GM12878 (cell line): ENCODE data around the gene ATXN7L1. TPM values are rescaled to one million over a fixed set of nuclear protein-coding genes. Genes with fewer than 3 reads are reported as not detected.

Experiments
- ATAC-seq: fragments of 200-7000 bp; cut with Tn5 transposase; 3 replicates; pipeline ENCODE4 v1.9.1; 2020; ENCODE audit warnings: mild to moderate bottlenecking, moderate library complexity
- BruUV-seq: library from RNA; stranded (reverse); fragments of 400-500 nt; replicated peaks from 2 replicates; lab custom pipeline; 2021; lab: Mats Ljungman, UMichigan
- CTCF ChIA-PET: fragments of 300-600 bp; sonication (Branson Sonifier 250); formaldehyde crosslinking; extraction: SDS; loops from one replicate; lab custom pipeline; 2021; ENCODE audit warnings: inconsistent platforms; lab: Yijun Ruan, JAX
- POLR2A ChIA-PET: fragments of 350-600 bp; formaldehyde crosslinking; extraction: SDS; loops from one replicate; lab custom pipeline; 2021; ENCODE audit warnings: inconsistent platforms; lab: Charles Lee
- RAD21 ChIA-PET: fragments of 300-600 bp; sonication (Branson Sonifier 250); formaldehyde crosslinking; loops from one replicate; lab custom pipeline; 2023; ENCODE audit warnings: antibody characterized with exemption; ENCODE audit not compliant: unreplicated experiment; lab: Charles Lee
- SMC1A ChIA-PET: fragments of 300-600 bp; sonication (Branson Sonifier 250); formaldehyde crosslinking; loops from one replicate; lab custom pipeline; 2023; ENCODE audit not compliant: unreplicated experiment, uncharacterized antibody; lab: Charles Lee
- DNase-seq: peaks from one replicate; pipeline ENCODE4 v3.0.0-alpha.2; 2011; ENCODE audit warnings: low read depth, low spot score
- FAIRE-seq: peaks from 3 replicates; lab custom pipeline; 2011; peaks lifted over from hg19 to GRCh38; lab: Jason Lieb, UNC
- H2AFZ ChIP-seq: 2 replicates; pipeline ENCODE4 v1.6.0; 2011; ENCODE audit warnings: low read depth, low read length, control low read depth; ENCODE audit not compliant: control insufficient read depth
- H3K27ac ChIP-seq: 2 replicates; pipeline ENCODE4 v1.5.1; 2011; ENCODE audit warnings: control low read depth; ENCODE audit not compliant: control insufficient read depth, insufficient read depth
- H3K27me3 ChIP-seq, 2 experiments: replicated peaks in 1 of 2; 2 replicates each; pipeline versions ENCODE4 v1.6.0 to v1.6.1; 2011; ENCODE audit warnings: low read length in 1 of 2; ENCODE audit not compliant: control insufficient read depth in 2 of 2, insufficient read depth in 2 of 2
- H3K36me3 ChIP-seq, 2 experiments: 2 replicates each; pipeline ENCODE4 v1.5.1; 2011; ENCODE audit warnings: low read length in 1 of 2; ENCODE audit not compliant: control insufficient read depth in 2 of 2, insufficient read depth in 2 of 2
- H3K4me1 ChIP-seq: 2 replicates; pipeline ENCODE4 v1.6.1; 2011; ENCODE audit warnings: mild to moderate bottlenecking, low read length, moderate library complexity, mixed read lengths; ENCODE audit not compliant: control insufficient read depth, insufficient read depth
- H3K4me2 ChIP-seq: 2 replicates; pipeline ENCODE4 v1.6.0; 2011; ENCODE audit warnings: control low read depth; ENCODE audit not compliant: control insufficient read depth, insufficient read depth
- H3K4me3 ChIP-seq: fragments of 200-600 bp; sonication (generic); 2 replicates; pipeline ENCODE4 v1.5.1; 2016
- H3K79me2 ChIP-seq: 2 replicates; pipeline ENCODE4 v1.6.0; 2011; ENCODE audit warnings: low read length; ENCODE audit not compliant: control insufficient read depth, insufficient read depth
- H3K9ac ChIP-seq: 2 replicates; pipeline ENCODE4 v1.8.0; 2011; ENCODE audit warnings: low read length, control low read depth, mixed read lengths; ENCODE audit not compliant: control insufficient read depth, insufficient read depth
- H3K9me3 ChIP-seq: replicated peaks from 3 replicates; pipeline ENCODE4 v1.5.1; 2011; ENCODE audit warnings: mild to moderate bottlenecking, low read length; ENCODE audit not compliant: control insufficient read depth, insufficient read depth
- H4K20me1 ChIP-seq: 2 replicates; pipeline ENCODE4 v1.6.0; 2011; ENCODE audit not compliant: control insufficient read depth, insufficient read depth
- BCLAF1 ChIP-seq: fragments of 450-650 bp; IDR thresholded peaks from 2 replicates; pipeline ENCODE4 v1.6.1; 2017; ENCODE audit warnings: antibody characterized with exemption, mild to moderate bottlenecking, moderate library complexity
- DPF2 ChIP-seq: fragments of 450-650 bp; IDR thresholded peaks from 2 replicates; pipeline ENCODE4 v1.6.1; 2017; ENCODE audit warnings: mild to moderate bottlenecking
- EED ChIP-seq: sonication (generic); IDR thresholded peaks from 2 replicates; pipeline ENCODE4 v1.6.1; 2016; ENCODE audit warnings: antibody characterized with exemption, low read depth
- EGR1 ChIP-seq, 2 experiments: IDR thresholded peaks; 1 replicate in 1 of 2; 2 replicates in 1 of 2; pipeline ENCODE4 v1.6.1; 2011 to 2012; ENCODE audit warnings: low read depth in 2 of 2, low read length in 2 of 2, borderline replicate concordance in 1 of 2, mild to moderate bottlenecking in 1 of 2, moderate library complexity in 1 of 2
- ESRRA ChIP-seq: IDR thresholded peaks from 2 replicates; pipeline ENCODE4 v1.6.1; 2012; ENCODE audit warnings: mild to moderate bottlenecking, low read length, improper control_type of control experiment
- FOXM1 ChIP-seq: IDR thresholded peaks from 2 replicates; pipeline ENCODE4 v1.6.1; 2012; ENCODE audit warnings: low read depth, mild to moderate bottlenecking, inconsistent platforms, low read length, moderate library complexity
- KLF5 ChIP-seq: fragments of 450-650 bp; IDR thresholded peaks from 2 replicates; pipeline ENCODE4 v1.6.1; 2014; ENCODE audit warnings: mild to moderate bottlenecking; ENCODE audit not compliant: partially characterized antibody
- MLLT1 ChIP-seq: fragments of 450-650 bp; IDR thresholded peaks from 2 replicates; pipeline ENCODE4 v1.6.1; 2016; ENCODE audit warnings: mild to moderate bottlenecking
- NFIC ChIP-seq: IDR thresholded peaks from 2 replicates; pipeline ENCODE4 v1.6.1; 2012; ENCODE audit warnings: low read depth, mild to moderate bottlenecking, inconsistent platforms, low read length, moderate library complexity
- RB1 ChIP-seq: fragments of 450-650 bp; formaldehyde crosslinking; IDR thresholded peaks from 2 replicates; pipeline ENCODE4 v1.6.1; 2017; ENCODE audit warnings: mild to moderate bottlenecking, borderline replicate concordance
- RFX5 ChIP-seq: IDR thresholded peaks from 2 replicates; pipeline ENCODE4 v1.6.1; 2011; ENCODE audit warnings: low read depth, low read length, improper control_type of control experiment
- TCF7 ChIP-seq: IDR thresholded peaks from 2 replicates; pipeline ENCODE4 v1.6.1; 2014; ENCODE audit warnings: antibody characterized with exemption, borderline replicate concordance
- WGBS: methylation state at CpG from one replicate; pipeline ENCODE4 v1.1.6; 2016; ENCODE audit warnings: low lambda C conversion rate; ENCODE audit not compliant: insufficient replicate concordance, insufficient coverage; ENCODE audit errors: missing lambda C conversion rate; 5-methylcytosine and 5-hydroxymethylcytosine counted together
- in situ Hi-C: fragments of 300-500 bp; cut with MboI; formaldehyde crosslinking; loops from 9 replicates; pipeline ENCODE4 v1.14.3; 2018; ENCODE audit warnings: mixed read lengths
- intact Hi-C: fragments of 100-400 bp; cut with micrococcal nuclease; formaldehyde crosslinking; loops from one replicate; pipeline ENCODE4 v1.14.2; 2022; ENCODE audit not compliant: unreplicated experiment
- polyA plus RNA-seq, 11 experiments: library from polyadenylated mRNA; depleted of rRNA in 4 of 11; unstranded in 6 of 11; stranded (reverse) in 5 of 11; fragments of >200 nt; fragmentation: Nextera tagmentation in 4 of 11; fragmentation: Illumina TruSeq in 1 of 11; extraction: Ambion mirVana in 4 of 11; extraction: Trizol in 1 of 11; gene quantifications; 1 replicate in 1 of 11; 2 replicates in 10 of 11; pipeline versions ENCODE4 v1.2.1 to v1.2.3, GENCODE V29; 2011 to 2016; ENCODE audit warnings: inconsistent platforms in 2 of 11, missing spikeins in 2 of 11, low read depth in 1 of 11
- total RNA-seq, 4 experiments: library from RNA; depleted of rRNA in 3 of 4; stranded (reverse); fragments of >200 nt in 3 of 4; fragmentation: Illumina TruSeq in 1 of 4; extraction: Trizol in 1 of 4; gene quantifications; 2 replicates each; pipeline versions ENCODE4 v1.2.1 to v1.2.3, GENCODE V29; 2013 to 2021

ATXN7L1 gene
- total and polyA plus RNA-seq, 10 of the 15 experiments (the other 5 are each of a cell fraction or from before 2014, with no cell fraction given), result 0.40 to 2.9 (median 1.2) TPM

GRCh38 chr7:105778956-105779355, 97.4 kb downstream of the ATXN7L1 start:
- intact Hi-C loops (no loop called here), in situ Hi-C loops (no loop called here)
- no peak for ATAC-seq
- TF ChIP-seq BCLAF1 (no peak), ESRRA (no peak), RB1 (no peak), TCF7 (no peak), MLLT1 (no peak), DPF2 (no peak), RFX5 (no peak), KLF5 (no peak), FOXM1 (no peak), NFIC (no peak), EED (no peak), EGR1 (IDR thresholded peaks at IDR 0.05; ENCODE audit: borderline replicate concordance in 1 of 2, low read depth in 2 of 2, low read length in 2 of 2) (no peak)
- H3K4me2 ChIP-seq, result no peak overlapping the region
- H3K9me3 ChIP-seq, result no peaks in the 10 kb centered on the region
- FAIRE-seq, result no peak
- H3K4me1 ChIP-seq, result no peaks in the 10 kb centered on the region
- ChIA-PET CTCF (interaction anchor here (0.8 to 1.3 kb wide), 3 partner anchors 14 to 263 kb away, joined by 3 to 5 read pairs (median 3); no protein-coding TSS in a partner anchor), SMC1A (no interaction called here), RAD21 (no interaction called here), POLR2A (interaction anchor here (0.6 kb wide), 1 partner anchor 296 kb away, joined by 4 read pairs; no protein-coding TSS in a partner anchor)
- no peak overlapping the region for H3K4me3 ChIP-seq
- no TSS peak for BruUV-seq
- H4K20me1 ChIP-seq, result no peaks in the 10 kb centered on the region
- no peaks in the 10 kb centered on the region for H3K36me3 ChIP-seq
- peaks cover 0 to 4% of the 10 kb centered on the region in 2 experiments; a peak in 1 of 4 replicates for H3K27me3 ChIP-seq
- no peak overlapping the region for H3K27ac ChIP-seq
- H3K9ac ChIP-seq, result no peak overlapping the region
- 42% methylated on average over 3 of the region's 3 CpGs for WGBS
- no peaks in the 10 kb centered on the region for H3K79me2 ChIP-seq
- DNase-seq, result no peak
- H2AFZ ChIP-seq, result no peak overlapping the region
